ENCODE measurements around the gene NME5.
A peak's percentile ranks its signal among the peaks of the same experiment; 100 is the strongest.
"Not testable (repeated sequence)": the region's sequence is repeated elsewhere in the genome, so short reads cannot be mapped to it uniquely, and the experiment has no call there.

Gene NME5

DNA sequence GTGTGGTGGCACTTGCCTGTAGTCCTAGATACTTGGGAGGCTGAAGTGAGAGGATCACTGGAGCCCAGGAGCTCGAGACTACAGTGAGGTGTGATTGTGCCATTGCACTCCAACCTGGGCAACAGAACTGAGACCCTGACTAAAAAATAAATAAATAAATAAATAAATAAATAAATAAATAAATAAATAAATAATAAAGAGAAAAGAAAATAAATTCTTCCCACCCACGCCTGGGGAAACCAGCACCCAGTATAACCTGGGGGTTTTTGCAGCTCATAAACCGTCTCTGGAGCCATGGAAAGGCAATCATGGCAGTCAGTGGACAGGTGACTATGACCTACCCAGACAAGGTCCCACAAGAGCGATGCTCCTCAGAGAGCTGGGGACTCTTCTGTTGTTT, 47.5 kb downstream of the NME5 start:
- Mint-ChIP-seq H3K36me3 (ENCODE audit: low read depth) (no peaks in the 10 kb centered on the region), H3K4me3 (no peak overlapping the region), H3K27me3 (ENCODE audit: low read depth, poor library complexity) (no peaks in the 10 kb centered on the region), H3K4me1 (peaks cover 28% of the 10 kb centered on the region), H3K27ac (no peak overlapping the region), H3K9me3 (no peaks in the 10 kb centered on the region)
- no peak for TF ChIP-seq CTCF (IDR thresholded peaks at IDR 0.05)
- no peak for DNase-seq

DNA sequence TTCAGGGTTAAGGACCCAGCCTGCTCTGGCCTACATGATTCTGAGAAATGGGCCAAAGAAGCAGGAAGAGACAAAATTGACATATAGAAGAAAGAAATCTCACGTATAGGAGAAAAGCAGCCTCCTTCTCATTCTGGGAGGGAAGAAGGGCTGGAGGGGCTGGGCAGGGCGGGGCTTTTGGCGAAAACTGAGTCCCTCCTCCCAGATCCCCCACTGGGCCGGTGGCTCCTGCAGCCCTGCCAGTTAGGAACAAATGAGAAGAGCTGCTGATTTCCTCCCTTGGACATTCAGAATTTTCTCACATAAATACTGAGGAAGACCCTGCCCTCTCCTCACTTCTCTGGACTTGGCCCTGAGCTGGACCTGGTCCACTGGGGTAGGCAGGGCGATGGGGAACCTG, 55.5 kb downstream of the NME5 start, which contains the start of gene WNT8A:
WNT8A (plus strand) TSS at position 332 of the 400 bp plus-strand sequence. CDS start 95 bp downstream, outside the sequence.
- Mint-ChIP-seq H3K4me3 (no peak within 1 kb of the TSS), H3K4me1 (peaks cover 6% of the 10 kb centered on the region), H3K36me3 (ENCODE audit: low read depth) (no peaks in the 10 kb centered on the region), H3K27me3 (ENCODE audit: low read depth, poor library complexity) (no peaks in the 10 kb centered on the region), H3K9me3 (no peaks in the 10 kb centered on the region), H3K27ac (no peak within 1 kb of the TSS)
- DNase-seq: peak; percentile 10
- TF ChIP-seq CTCF (IDR thresholded peaks at IDR 0.05): no peak

DNA sequence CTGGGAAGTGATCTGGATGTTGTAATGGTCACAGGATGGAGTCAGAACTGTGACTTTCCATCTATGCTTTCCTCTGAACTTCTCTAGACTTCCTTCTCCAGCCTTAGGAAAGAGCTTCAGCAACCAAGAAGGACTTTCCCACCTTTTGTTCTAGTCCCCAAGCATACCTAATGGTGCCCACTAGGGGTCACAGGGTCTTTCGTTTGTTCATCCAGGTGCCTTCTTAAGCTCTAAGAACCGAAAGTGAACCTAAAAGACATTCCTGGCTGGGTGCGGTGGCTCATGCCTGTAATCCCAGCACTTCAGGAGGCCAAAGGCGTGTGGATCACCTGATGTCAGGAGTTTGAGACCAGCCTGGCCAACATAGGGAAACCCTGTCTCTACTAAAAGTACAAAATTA, 57.2 kb downstream of the NME5 start:
- TF ChIP-seq CTCF (IDR thresholded peaks at IDR 0.05): peak; percentile 8
- no peaks in the 10 kb centered on the region for H3K36me3 Mint-ChIP-seq (ENCODE audit: low read depth)
- no peaks in the 10 kb centered on the region for H3K27me3 Mint-ChIP-seq (ENCODE audit: low read depth, poor library complexity)
- no peak for DNase-seq
- H3K27ac Mint-ChIP-seq: no peak overlapping the region
- H3K4me3 Mint-ChIP-seq: no peak overlapping the region
- no peaks in the 10 kb centered on the region for H3K9me3 Mint-ChIP-seq
- H3K4me1 Mint-ChIP-seq: peaks cover 21% of the 10 kb centered on the region

DNA sequence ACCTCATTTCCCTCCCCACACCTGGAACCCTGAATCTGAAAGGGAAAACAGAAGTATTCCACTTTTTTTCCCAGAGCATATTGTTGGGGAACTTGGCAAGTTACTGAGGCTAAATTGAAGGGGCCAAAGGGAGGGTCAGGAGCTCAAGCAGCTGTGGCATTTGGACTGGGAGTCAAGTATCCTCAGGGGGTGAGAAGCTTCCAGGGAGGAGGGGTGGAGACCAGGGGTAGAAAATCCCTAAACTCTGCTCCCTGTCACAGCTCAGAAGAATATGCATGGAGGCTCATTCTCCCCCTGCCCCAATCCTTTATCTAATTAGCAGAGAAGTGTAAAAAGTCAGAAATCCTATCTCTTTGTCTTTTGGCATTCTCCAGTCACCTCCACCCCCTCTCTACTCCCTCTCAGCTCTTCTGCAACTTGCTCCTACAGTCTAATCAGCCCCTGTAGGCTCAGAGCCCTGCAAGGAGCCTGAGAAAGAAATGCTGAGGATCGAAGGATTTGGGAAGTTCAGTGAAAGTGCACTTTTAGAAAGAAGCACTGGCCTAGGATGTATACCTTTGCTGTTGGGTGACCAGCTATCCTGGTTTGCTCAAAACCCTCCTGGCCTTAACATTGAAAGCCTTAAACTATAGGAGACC, 61.1 kb downstream of the NME5 start:
- no peaks in the 10 kb centered on the region for H3K9me3 Mint-ChIP-seq
- no peaks in the 10 kb centered on the region for H3K27me3 Mint-ChIP-seq (ENCODE audit: low read depth, poor library complexity)
- DNase-seq: no peak
- no peak for TF ChIP-seq CTCF (IDR thresholded peaks at IDR 0.05)
- peak overlapping the region; percentile 34 for H3K27ac Mint-ChIP-seq
- H3K36me3 Mint-ChIP-seq (ENCODE audit: low read depth): no peaks in the 10 kb centered on the region
- H3K4me3 Mint-ChIP-seq: no peak overlapping the region
- peaks cover 16% of the 10 kb centered on the region for H3K4me1 Mint-ChIP-seq

GRCh38 chr5:138077064-138077696, 62.0 kb downstream of the NME5 start:
- H3K4me1 Mint-ChIP-seq: peaks cover 16% of the 10 kb centered on the region

DNA sequence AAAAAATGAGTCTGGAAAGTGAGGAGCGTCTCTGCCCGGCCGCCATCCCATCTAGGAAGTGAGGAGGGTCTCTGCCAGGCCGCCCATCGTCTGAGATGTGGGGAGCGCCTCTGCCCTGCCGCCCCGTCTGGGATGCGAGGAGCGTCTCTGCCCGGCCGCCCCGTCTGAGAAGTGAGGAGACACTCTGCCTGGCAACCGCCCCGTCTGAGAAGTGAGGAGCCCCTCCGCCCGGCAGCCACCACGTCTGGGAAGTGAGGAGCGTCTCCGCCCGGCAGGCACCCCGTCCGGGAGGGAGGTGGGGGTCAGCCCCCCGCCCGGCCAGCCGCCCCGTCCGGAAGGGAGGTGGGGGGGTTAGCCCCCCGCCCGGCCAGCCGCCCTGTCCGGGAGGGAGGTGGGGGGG, 69.2 kb downstream of the NME5 start:
- H3K4me3 Mint-ChIP-seq; H3K4me1 Mint-ChIP-seq; H3K36me3 Mint-ChIP-seq (ENCODE audit: low read depth); DNase-seq; H3K27me3 Mint-ChIP-seq (ENCODE audit: low read depth, poor library complexity): not testable (repeated sequence)
- Mint-ChIP-seq H3K27ac (peak overlapping the region; percentile 42), H3K9me3 (peaks cover 19% of the 10 kb centered on the region)

More at GRCh38 chr5:138077064-138077696, 62.0 kb downstream of the NME5 start:
- peak; percentile 90 for TF ChIP-seq CTCF (IDR thresholded peaks at IDR 0.05)
- no peaks in the 10 kb centered on the region for H3K36me3 Mint-ChIP-seq (ENCODE audit: low read depth)
- no peak overlapping the region for H3K4me3 Mint-ChIP-seq
- no peak overlapping the region for H3K27ac Mint-ChIP-seq
- no peaks in the 10 kb centered on the region for H3K9me3 Mint-ChIP-seq
- DNase-seq: peak; percentile 77
- no peaks in the 10 kb centered on the region for H3K27me3 Mint-ChIP-seq (ENCODE audit: low read depth, poor library complexity)

All from nephron progenitor cell (in vitro differentiated cells).